Neural cell (in vitro differentiated cells): ENCODE results near the gene ENTPD2. TPM values are rescaled to one million over a fixed set of nuclear protein-coding genes. Genes with fewer than 3 reads are reported as not detected.

ENCODE experiments used
- H2AFZ ChIP-seq: fragments of 200-600, 300-800 bp; sonication (generic), shearing (Covaris generic); 2 replicates; pipeline ENCODE4 v1.6.0; 2014; ENCODE audit warnings: low read depth, mild to moderate bottlenecking, antibody characterized with exemption, low read length, moderate library complexity
- H3F3A ChIP-seq: fragments of 200-600 bp; shearing (Covaris generic); 2 replicates; pipeline ENCODE4 v1.6.1; 2016; ENCODE audit warnings: mild to moderate bottlenecking, moderate library complexity, mixed read lengths, antibody characterized with exemption, low read length; ENCODE audit not compliant: insufficient read depth, poor library complexity, severe bottlenecking
- H3K27ac ChIP-seq: fragments of 200-600, 300-800 bp; sonication (generic), shearing (Covaris generic); 2 replicates; pipeline ENCODE4 v1.5.1; 2014; ENCODE audit warnings: mild to moderate bottlenecking, low read length, moderate library complexity
- H3K27me3 ChIP-seq: fragments of 300-800, 200-600 bp; sonication (generic), shearing (Covaris generic); 2 replicates; pipeline ENCODE4 v1.6.0; 2014; ENCODE audit warnings: mild to moderate bottlenecking, low read depth, low read length, moderate library complexity; ENCODE audit not compliant: insufficient read depth
- H3K36me3 ChIP-seq: fragments of 300-800, 200-600 bp; sonication (generic), shearing (Covaris generic); 2 replicates; pipeline ENCODE4 v1.5.1; 2014; ENCODE audit warnings: mild to moderate bottlenecking, antibody characterized with exemption, low read length, moderate library complexity; ENCODE audit not compliant: insufficient read depth
- H3K4me2 ChIP-seq: fragments of 300-800, 200-600 bp; sonication (generic), shearing (Covaris generic); 2 replicates; pipeline ENCODE4 v1.6.0; 2014; ENCODE audit warnings: mild to moderate bottlenecking, low read length
- H3K4me3 ChIP-seq: fragments of 300-800, 200-600 bp; sonication (generic), shearing (Covaris generic); 2 replicates; pipeline ENCODE4 v1.5.1; 2014; ENCODE audit warnings: mild to moderate bottlenecking, low read length, moderate library complexity
- H3K79me2 ChIP-seq: fragments of 200-600 bp; shearing (Covaris generic); replicated peaks from 2 replicates; pipeline ENCODE4 v1.6.0; 2014; ENCODE audit warnings: mild to moderate bottlenecking, low read length, moderate library complexity; ENCODE audit not compliant: insufficient read depth
- H3K9ac ChIP-seq: fragments of 300-800, 200-600 bp; sonication (generic), shearing (Covaris generic); 2 replicates; pipeline ENCODE4 v1.6.1; 2016; ENCODE audit warnings: mild to moderate bottlenecking, low read length, mixed read lengths
- H3K9me2 ChIP-seq: fragments of 200-600 bp; shearing (Covaris generic); 2 replicates; pipeline ENCODE4 v1.6.1; 2016; ENCODE audit warnings: mild to moderate bottlenecking, low read length, mixed read lengths; ENCODE audit not compliant: insufficient read depth
- H3K9me3 ChIP-seq: fragments of 200-600, 300-800 bp; sonication (generic), shearing (Covaris generic); 2 replicates; pipeline ENCODE4 v1.6.1; 2016; ENCODE audit warnings: mild to moderate bottlenecking, mixed run types, low read length, moderate library complexity, mixed read lengths
- H4K20me1 ChIP-seq: fragments of 200-600 bp; shearing (Covaris generic); 2 replicates; pipeline ENCODE4 v1.6.1; 2016; ENCODE audit warnings: mild to moderate bottlenecking, mixed run types; ENCODE audit not compliant: insufficient read depth
- EP300 ChIP-seq: fragments of 450-650 bp; conservative IDR thresholded peaks from 2 replicates; pipeline ENCODE4 v1.6.1; 2014; ENCODE audit warnings: antibody characterized with exemption, mild to moderate bottlenecking, moderate library complexity; ENCODE audit not compliant: poor library complexity, severe bottlenecking
- EZH2 ChIP-seq: fragments of 200-600, 300-800 bp; shearing (Covaris generic), sonication (generic); IDR thresholded peaks from 2 replicates; pipeline ENCODE4 v1.6.1; 2014; ENCODE audit warnings: antibody characterized with exemption, low read length, borderline replicate concordance, mild to moderate bottlenecking; ENCODE audit not compliant: insufficient read depth, poor library complexity, severe bottlenecking
- MXI1 ChIP-seq: fragments of 450-650 bp; conservative IDR thresholded peaks from 2 replicates; pipeline ENCODE4 v1.6.1; 2014; ENCODE audit warnings: antibody characterized with exemption, mild to moderate bottlenecking; ENCODE audit not compliant: poor library complexity, severe bottlenecking
- POLR2AphosphoS5 ChIP-seq: IDR thresholded peaks from 2 replicates; pipeline ENCODE4 v1.6.1; 2012
- RAD21 ChIP-seq: fragments of 450-650 bp; conservative IDR thresholded peaks from 2 replicates; pipeline ENCODE4 v1.6.1; 2014; ENCODE audit warnings: antibody characterized with exemption, mild to moderate bottlenecking, moderate library complexity
- SMC3 ChIP-seq: fragments of 450-650 bp; conservative IDR thresholded peaks from 2 replicates; pipeline ENCODE4 v1.6.1; 2014; ENCODE audit warnings: antibody characterized with exemption, mild to moderate bottlenecking, moderate library complexity; ENCODE audit not compliant: poor library complexity
- TAF1 ChIP-seq: IDR thresholded peaks from 2 replicates; pipeline ENCODE4 v1.6.1; 2012; ENCODE audit warnings: low read depth
- polyA plus RNA-seq: library from polyadenylated mRNA; depleted of rRNA; stranded (reverse); fragments of >200 nt; gene quantifications from 2 replicates; pipeline ENCODE4 v1.2.3, GENCODE V29; 2014
- TF ChIP-seq, protein P1 (sequence below): fragments of 450-650 bp; IDR thresholded peaks from 2 replicates; pipeline ENCODE4 v1.5.1; 2014; ENCODE audit warnings: antibody characterized with exemption, mild to moderate bottlenecking, moderate library complexity; ENCODE audit not compliant: poor library complexity, severe bottlenecking
- TF ChIP-seq, protein P2 (sequence below): IDR thresholded peaks from 2 replicates; pipeline ENCODE4 v1.6.1; 2012; ENCODE audit warnings: borderline replicate concordance

ENTPD2 gene
- polyA plus RNA-seq, 1 donor from 2014 or later = not detected

- no peaks in the 10 kb centered on the region for H3K9me2 ChIP-seq
- no peaks in the 10 kb centered on the region for H3K9me3 ChIP-seq
- peaks cover 5% of the 10 kb centered on the region for H3K79me2 ChIP-seq
- H4K20me1 ChIP-seq = no peaks in the 10 kb centered on the region
- H3K4me2 ChIP-seq = no peak overlapping the region
- no peaks in the 10 kb centered on the region for H3K36me3 ChIP-seq
- no peaks in the 10 kb centered on the region for H3K27me3 ChIP-seq
- no peaks in the 10 kb centered on the region for H3F3A ChIP-seq
- H3K4me3 ChIP-seq = no peak overlapping the region
- TF ChIP-seq RAD21 = no peak
- no peak for TF ChIP-seq POLR2AphosphoS5
- TF ChIP-seq MXI1 = no peak
- no peak for TF ChIP-seq SMC3
- TF ChIP-seq, protein P1, sequence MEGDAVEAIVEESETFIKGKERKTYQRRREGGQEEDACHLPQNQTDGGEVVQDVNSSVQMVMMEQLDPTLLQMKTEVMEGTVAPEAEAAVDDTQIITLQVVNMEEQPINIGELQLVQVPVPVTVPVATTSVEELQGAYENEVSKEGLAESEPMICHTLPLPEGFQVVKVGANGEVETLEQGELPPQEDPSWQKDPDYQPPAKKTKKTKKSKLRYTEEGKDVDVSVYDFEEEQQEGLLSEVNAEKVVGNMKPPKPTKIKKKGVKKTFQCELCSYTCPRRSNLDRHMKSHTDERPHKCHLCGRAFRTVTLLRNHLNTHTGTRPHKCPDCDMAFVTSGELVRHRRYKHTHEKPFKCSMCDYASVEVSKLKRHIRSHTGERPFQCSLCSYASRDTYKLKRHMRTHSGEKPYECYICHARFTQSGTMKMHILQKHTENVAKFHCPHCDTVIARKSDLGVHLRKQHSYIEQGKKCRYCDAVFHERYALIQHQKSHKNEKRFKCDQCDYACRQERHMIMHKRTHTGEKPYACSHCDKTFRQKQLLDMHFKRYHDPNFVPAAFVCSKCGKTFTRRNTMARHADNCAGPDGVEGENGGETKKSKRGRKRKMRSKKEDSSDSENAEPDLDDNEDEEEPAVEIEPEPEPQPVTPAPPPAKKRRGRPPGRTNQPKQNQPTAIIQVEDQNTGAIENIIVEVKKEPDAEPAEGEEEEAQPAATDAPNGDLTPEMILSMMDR = no peak
- TF ChIP-seq TAF1 = no peak
- TF ChIP-seq EP300 = no peak
- TF ChIP-seq EZH2 = no peak
- TF ChIP-seq, protein P2, sequence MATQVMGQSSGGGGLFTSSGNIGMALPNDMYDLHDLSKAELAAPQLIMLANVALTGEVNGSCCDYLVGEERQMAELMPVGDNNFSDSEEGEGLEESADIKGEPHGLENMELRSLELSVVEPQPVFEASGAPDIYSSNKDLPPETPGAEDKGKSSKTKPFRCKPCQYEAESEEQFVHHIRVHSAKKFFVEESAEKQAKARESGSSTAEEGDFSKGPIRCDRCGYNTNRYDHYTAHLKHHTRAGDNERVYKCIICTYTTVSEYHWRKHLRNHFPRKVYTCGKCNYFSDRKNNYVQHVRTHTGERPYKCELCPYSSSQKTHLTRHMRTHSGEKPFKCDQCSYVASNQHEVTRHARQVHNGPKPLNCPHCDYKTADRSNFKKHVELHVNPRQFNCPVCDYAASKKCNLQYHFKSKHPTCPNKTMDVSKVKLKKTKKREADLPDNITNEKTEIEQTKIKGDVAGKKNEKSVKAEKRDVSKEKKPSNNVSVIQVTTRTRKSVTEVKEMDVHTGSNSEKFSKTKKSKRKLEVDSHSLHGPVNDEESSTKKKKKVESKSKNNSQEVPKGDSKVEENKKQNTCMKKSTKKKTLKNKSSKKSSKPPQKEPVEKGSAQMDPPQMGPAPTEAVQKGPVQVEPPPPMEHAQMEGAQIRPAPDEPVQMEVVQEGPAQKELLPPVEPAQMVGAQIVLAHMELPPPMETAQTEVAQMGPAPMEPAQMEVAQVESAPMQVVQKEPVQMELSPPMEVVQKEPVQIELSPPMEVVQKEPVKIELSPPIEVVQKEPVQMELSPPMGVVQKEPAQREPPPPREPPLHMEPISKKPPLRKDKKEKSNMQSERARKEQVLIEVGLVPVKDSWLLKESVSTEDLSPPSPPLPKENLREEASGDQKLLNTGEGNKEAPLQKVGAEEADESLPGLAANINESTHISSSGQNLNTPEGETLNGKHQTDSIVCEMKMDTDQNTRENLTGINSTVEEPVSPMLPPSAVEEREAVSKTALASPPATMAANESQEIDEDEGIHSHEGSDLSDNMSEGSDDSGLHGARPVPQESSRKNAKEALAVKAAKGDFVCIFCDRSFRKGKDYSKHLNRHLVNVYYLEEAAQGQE = no peak
- H2AFZ ChIP-seq = no peak overlapping the region
- no peak overlapping the region for H3K27ac ChIP-seq
- H3K9ac ChIP-seq = no peak overlapping the region
These were observed 31.2 kb downstream of the ENTPD2 start for GRCh38 chr9:137022662-137023008.

GRCh38 chr9:137021979-137022661, 31.7 kb downstream of the ENTPD2 start:
- TF ChIP-seq, protein P2 = no peak
- TF ChIP-seq TAF1 = no peak
- TF ChIP-seq, protein P1 = no peak
- no peak for TF ChIP-seq RAD21
- no peak for TF ChIP-seq POLR2AphosphoS5
- no peak for TF ChIP-seq SMC3
- no peak for TF ChIP-seq EZH2
- TF ChIP-seq MXI1 = no peak
- no peak for TF ChIP-seq EP300
- no peaks in the 10 kb centered on the region for H3K27me3 ChIP-seq
- no peaks in the 10 kb centered on the region for H4K20me1 ChIP-seq
- no peaks in the 10 kb centered on the region for H3K9me2 ChIP-seq
- H3K9ac ChIP-seq = no peak overlapping the region
- peaks cover 1% of the 10 kb centered on the region for H3K79me2 ChIP-seq
- H3K4me3 ChIP-seq = no peak overlapping the region
- no peak overlapping the region for H3K4me2 ChIP-seq
- no peak overlapping the region for H3K27ac ChIP-seq
- no peak overlapping the region for H2AFZ ChIP-seq
- H3K9me3 ChIP-seq = no peaks in the 10 kb centered on the region
- H3F3A ChIP-seq = no peaks in the 10 kb centered on the region
- H3K36me3 ChIP-seq = no peaks in the 10 kb centered on the region
